ENCODE measurements around the gene TUBB2B.
"Not testable (repeated sequence)": the region's sequence is repeated elsewhere in the genome, so short reads cannot be mapped to it uniquely, and the experiment has no call there.

The TUBB2B gene

GRCh38 chr6:3253597-3253961 is 26.1 kb upstream of the TUBB2B start:
- DNase-seq, result no peak

- DNase-seq, result no peak
These were observed 25.6 kb upstream of the TUBB2B start for GRCh38 chr6:3252861-3253596.

DNA sequence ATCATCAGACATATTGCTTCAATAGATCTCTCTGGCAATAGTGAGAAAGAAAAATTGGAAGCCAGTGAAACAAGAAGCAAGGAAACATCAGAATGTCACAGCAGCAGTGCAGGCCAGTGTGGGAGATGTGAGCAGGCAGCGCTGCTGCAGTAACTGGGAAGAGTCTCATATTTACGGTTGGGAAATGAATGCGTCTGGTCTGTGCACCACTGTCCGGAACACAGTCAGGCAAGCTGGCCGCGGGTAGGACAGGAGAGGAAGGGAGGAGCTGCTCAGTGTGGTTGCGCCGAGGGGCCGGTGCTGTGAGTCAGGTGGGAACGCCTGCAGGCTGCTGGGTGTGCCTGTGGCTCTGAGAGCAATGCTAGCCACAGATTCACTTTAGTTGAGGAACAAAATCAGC is 24.9 kb upstream of the TUBB2B start:
- no peak for DNase-seq

DNA sequence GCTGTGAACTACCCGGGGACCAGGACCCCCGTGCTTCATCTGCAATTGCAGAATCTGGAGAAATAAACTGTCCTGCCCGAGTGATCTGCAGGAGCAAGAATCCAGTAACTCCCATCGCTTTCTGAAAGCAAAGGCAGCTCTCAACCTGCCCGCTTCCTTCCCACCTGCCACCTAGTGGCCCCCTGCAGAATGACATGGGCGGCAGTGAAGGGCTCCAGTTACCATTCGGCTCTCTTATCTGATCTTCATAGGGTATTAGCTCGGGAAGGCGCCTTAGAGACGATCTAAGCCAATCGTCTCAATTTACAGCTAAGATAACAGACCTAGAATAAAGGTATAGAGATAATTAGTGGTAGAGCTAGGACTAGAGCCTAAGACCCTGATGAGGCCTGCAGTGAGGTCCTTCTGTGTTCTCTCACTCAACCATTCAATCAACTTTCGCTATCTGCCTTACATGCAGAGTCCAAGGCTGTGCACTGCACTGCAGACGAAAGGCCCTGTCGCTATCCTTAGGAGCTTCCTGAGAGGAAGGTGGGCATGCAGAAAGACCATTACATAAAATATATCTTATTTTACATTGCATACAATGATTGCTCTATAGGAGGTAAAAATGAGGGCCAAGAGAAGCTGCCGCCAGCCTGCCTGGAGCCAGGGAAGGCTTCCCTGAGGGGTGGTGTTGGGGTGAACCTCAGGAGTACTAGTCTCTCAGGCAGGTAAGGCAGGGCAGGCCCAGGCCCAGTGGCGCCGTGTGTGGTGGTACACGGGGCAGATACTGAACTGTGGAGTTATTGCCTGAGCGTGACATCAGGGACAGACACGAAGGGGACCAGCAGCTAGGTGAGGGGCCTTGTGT is 24.2 kb upstream of the TUBB2B start:
- peak; percentile 79 for DNase-seq

- DNase-seq, result no peak
These were observed 22.8 kb upstream of the TUBB2B start for GRCh38 chr6:3250231-3250675.

DNA sequence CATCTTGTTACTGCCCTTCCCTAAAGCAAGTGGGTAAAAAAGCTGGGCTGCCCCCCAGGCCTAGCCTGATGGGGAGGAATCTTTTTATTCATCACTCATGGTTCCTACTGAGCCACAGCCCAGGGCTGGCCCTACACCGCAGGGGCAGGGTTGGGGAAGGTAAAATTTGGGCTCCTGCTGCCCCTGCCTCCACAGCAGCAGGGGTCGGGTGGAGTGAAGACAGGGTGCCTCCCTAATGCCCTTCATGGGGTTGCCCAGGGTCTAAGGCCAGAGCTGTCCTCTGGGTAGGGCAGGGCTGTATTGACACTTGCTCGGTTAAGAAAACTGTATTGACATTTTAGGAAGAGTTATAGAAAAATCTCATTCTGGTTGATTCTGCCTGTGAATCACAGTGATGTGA is 22.4 kb upstream of the TUBB2B start:
- no peak for DNase-seq

- no peak for DNase-seq
These were observed 20.0 kb upstream of the TUBB2B start for GRCh38 chr6:3247255-3248146.

GRCh38 chr6:3245216-3245615 is 17.8 kb upstream of the TUBB2B start:
- no peak for DNase-seq

- not testable (repeated sequence) for DNase-seq
These were observed 17.3 kb upstream of the TUBB2B start for GRCh38 chr6:3244832-3245161.

DNA sequence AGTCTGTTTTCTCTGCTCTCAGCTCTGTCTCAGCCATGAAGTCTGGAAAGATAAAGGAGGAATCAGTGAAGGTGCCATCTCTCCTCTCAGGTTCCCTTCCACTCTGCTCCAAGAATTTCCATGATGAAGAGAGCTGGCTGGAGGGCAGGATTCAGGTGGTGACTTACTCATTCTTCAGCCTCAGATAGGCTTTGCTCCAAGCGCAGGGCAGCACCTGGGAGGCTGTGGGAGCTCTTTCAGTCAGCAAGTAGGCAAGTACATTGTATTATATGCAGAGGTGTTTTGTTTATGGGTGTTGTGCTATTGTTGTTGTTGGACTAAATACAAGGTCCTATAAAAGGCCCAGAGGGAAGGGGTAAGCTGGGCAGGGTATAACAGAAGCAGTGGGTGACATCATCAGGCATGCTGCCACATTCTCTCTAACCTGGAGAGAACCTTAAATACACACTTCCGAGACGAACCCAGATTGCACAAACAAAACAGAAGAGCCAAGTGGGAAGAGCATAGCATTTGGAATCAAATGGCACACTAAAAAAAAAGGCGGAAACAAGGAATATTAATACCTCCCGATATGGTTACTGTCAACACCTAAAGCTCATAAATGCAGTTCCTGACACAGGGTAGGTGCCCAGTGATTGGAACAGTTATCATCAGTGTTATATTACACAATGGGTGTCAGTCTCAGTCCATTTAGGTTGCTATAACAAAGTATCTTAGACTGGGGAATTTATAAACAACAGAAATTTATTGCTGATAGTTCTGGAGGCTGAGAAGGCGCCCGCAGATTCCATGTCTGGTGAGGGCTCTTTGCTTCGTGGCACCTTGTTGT is 16.8 kb upstream of the TUBB2B start:
- DNase-seq, result no peak

GRCh38 chr6:3242768-3243167 is 15.3 kb upstream of the TUBB2B start:
- no peak for DNase-seq

DNA sequence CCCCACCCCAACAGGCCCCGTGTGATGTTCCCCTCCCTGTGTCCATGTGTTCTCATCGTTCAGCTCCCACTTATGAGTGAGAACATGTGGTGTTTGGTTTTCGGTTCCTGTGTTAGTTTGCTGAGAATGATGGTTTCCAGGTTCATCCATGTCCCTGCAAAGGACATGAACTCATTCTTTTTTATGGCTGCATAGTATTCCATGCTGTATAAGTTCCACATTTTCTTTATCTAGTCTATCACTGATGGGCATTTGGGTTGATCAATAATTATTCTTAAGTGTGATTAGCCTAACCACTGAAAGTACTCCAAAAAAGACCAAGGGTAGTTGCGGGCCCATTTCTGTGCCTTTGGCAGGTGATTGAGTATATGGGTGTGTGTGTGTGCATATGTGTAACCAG is 14.3 kb upstream of the TUBB2B start:
- not testable (repeated sequence) for DNase-seq

GRCh38 chr6:3240595-3240994 is 13.1 kb upstream of the TUBB2B start:
- DNase-seq, result no peak

GRCh38 chr6:3239110-3239830 is 11.8 kb upstream of the TUBB2B start:
- no peak for DNase-seq

DNA sequence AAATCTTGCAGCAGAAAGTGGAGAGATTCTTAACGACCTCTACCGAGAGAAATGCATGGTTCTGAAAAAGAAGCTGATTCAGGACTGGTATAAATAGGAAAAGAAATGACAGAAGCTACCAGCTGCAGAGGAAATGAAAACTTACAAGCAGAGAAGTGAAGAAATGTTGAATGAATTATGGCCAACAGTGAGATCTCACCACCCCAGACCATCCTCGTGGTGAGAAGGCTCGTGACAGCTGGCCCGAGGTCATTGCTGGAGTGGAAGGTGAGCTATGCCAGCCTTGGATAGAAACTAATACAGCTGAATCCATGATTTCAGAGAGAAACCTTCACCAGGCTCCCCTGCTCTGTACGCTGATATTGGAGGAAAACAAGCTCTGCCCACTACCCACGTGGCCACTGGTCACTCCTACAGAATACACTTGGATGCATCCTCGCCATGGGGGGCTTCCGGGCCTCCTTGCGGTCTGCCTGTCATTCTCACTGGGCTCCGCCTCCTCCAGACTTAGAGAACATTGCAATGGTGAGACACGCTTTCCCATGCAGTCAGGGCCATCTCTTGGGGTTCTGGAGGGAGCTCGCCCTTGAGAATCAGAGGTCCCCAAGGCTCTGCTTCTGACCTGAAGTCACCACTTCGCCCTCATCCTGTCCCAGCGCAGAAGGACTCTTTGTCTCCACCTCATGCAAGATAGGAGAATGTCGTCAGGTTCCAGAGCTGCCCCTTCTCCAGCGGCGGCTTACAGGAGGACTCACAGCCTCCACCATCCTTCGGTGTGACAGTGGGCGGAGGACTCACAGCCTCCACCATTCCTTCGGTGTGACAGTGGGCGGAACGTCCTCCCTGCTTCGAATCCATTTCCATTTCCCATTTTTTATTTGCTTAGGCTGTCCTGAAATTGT is 10.6 kb upstream of the TUBB2B start:
- no peak for DNase-seq

DNA sequence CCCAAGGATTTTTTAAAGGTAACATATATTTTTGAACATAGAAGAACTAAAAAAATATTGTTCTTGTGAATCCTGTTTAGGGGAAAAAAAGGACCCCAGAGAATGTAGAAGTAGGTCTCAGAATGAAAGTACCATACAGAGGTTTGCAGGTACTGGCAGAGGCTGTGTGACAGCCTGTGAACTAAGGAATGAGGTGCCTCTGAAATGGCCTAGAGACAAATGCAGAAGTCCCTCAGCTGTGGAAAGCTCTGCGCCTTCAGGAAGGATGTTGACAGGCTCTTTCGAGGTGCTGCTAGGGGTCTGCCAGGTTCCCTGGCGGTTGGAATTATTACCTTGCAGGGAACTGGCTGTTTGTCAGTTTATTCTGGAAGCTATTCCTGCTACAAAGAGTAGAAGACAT is 8.6 kb upstream of the TUBB2B start:
- no peak for DNase-seq

DNA sequence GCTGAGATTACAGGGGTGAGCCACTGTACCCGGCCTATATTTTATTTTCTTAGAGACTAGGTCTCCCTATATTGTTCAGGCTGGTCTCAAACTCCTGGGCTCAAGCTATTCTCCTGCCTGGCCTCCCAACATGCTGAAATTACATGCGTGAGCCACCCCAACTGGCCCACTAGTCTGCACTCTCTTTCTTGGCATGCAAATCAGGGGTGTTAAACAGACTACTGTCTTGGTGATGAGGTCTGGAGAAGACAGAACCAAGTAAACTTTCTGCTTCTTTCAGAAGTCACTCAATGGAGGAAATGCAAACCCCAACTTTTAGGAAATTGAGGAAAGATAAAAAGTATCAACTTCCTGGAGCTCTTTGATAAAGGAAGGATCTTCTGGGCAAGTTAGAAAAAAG is 8.0 kb upstream of the TUBB2B start:
- no peak for DNase-seq

DNA sequence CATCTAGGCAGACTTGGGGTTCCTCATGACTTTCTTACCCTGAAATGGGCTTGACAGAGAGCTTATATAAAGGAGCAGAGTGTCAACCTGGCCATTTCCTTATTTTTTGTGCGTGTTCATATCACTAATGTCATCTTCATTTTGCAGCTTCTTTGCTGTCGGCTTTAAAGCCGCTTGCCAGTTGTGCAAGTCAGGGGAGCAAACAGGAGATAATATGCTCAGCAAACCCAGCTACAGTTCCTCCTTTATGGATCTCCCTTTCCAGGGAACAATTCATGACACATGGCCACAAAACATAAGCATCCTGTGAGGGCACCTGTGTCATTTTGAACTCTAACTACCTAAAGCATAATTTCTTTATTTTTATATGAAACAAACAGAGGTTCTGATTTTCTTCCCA is 6.5 kb upstream of the TUBB2B start:
- DNase-seq, result no peak

- DNase-seq, result no peak
These were observed 5.9 kb upstream of the TUBB2B start for GRCh38 chr6:3233321-3233720.

GRCh38 chr6:3232017-3232945 is 4.8 kb upstream of the TUBB2B start:
- DNase-seq, result no peak
